ENCODE measurements around the gene MYF5.
"Not testable (repeated sequence)": the region's sequence is repeated elsewhere in the genome, so short reads cannot be mapped to it uniquely, and the experiment has no call there.

MYF5 gene

DNA sequence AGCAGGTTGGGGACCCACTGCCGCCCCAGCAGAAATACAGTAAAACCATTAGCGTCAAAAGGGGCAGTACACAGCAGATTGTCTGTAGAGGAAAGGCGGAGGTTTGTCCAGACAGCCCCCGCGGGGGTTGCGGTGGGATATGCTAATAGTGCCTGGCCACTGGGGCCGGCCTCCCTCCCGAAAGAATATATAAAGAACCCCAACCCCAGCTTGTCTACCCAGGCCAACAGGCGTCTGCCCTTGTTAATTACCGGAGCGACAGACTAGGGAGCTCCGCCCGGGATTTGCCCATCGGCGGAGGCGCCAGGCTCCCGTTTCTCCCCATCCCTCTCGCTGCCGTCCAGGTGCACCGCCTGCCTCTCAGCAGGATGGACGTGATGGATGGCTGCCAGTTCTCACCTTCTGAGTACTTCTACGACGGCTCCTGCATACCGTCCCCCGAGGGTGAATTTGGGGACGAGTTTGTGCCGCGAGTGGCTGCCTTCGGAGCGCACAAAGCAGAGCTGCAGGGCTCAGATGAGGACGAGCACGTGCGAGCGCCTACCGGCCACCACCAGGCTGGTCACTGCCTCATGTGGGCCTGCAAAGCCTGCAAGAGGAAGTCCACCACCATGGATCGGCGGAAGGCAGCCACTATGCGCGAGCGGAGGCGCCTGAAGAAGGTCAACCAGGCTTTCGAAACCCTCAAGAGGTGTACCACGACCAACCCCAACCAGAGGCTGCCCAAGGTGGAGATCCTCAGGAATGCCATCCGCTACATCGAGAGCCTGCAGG is at the start of gene MYF5:
Gene MYF5 (plus strand): TSS at position 217 of the 774 bp plus-strand sequence. CDS start 152 bp downstream, at position 369.
- DNase-seq (ENCODE audit: low read depth, low spot score) = no peak

GRCh38 chr12:80670214-80670613 is 46.5 kb upstream of the MYF5 start:
- DNase-seq (ENCODE audit: low read depth, low spot score) = no peak

DNA sequence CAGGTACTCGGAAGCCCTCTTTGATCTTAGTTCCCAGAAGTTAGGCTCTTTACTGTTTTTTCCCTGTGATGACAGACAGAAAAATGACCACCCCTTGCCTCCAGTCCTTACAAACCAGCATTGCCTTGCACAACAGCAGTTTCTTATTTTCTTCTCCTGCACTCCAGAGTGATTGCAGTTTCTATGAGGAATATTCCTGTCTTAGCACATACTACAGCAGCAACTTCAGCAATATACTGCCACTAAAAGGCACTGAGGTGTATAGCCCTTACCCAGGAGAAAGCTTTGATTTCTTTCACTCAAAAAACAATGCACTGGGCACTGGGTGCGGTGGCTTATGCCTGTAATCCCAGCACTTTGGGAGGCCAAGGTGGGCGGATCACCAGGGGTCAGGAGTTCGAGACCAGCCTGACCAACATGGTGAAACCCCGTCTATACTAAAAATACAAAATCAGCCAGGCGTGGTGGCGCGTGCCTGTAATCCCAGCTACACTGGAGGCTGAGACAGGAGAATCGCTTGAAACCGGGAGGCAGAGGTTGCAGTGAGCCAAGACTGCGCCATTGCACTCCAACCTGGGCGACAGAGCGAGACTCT is 40.6 kb upstream of the MYF5 start:
- DNase-seq (ENCODE audit: low read depth, low spot score) = not testable (repeated sequence)

DNA sequence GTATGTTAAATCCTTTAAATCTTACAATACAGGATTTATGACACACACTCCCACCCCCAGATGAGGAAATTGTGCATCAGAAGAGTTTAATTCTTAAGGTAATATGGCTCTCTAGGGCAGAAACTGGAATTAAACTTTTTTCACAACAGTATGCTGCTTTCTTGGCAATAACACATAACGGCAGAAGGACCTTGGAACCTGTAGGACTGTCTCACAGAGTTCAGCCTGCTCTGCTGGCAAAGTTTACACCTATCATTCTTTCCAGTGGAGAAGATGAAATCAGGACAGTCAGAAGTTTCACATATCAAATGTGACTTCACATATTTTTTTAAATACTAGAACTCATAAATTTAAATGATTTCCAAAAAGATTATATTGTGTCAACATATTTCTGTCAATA is 39.9 kb upstream of the MYF5 start:
- DNase-seq (ENCODE audit: low read depth, low spot score) = no peak

DNA sequence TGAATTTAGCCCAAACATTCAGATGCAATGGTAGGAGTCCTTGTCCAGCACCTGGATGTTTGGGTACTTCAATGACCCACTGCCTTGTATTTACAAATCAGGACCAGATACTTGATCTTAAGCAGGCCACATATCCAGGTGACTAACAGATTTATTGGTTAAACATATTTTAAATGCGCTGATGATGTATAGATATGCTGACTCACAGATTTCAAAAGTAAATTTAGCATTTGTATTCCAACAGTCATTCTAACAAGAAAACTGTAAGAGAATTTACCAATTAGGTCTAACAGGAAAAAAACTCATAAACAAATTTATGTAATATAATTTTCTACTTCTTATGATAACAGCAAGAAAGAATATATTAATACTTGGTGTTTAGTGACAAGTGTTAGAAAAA is 38.7 kb upstream of the MYF5 start:
- DNase-seq (ENCODE audit: low read depth, low spot score) = no peak

- DNase-seq (ENCODE audit: low read depth, low spot score) = no peak
Measured at GRCh38 chr12:80679346-80680131, 37.2 kb upstream of the MYF5 start.

DNA sequence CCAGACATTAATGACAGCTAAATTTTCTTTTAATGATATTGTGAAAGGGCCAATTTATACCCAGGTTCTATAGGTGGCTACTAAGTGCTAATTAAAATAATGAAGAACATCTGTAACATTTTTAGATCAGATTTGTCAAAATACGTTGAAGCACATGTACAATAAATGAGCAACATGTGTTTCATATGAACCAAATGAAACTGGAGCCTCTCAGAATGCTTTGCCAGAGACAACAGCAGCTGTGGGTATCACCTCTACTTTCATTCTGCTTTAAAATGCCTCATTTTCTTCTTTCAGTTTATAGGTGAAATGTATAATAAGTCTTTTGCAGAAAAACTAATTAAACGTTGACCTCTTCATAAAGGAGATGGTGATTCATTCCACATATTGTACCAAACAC is 35.4 kb upstream of the MYF5 start:
- no peak for DNase-seq (ENCODE audit: low read depth, low spot score)

DNA sequence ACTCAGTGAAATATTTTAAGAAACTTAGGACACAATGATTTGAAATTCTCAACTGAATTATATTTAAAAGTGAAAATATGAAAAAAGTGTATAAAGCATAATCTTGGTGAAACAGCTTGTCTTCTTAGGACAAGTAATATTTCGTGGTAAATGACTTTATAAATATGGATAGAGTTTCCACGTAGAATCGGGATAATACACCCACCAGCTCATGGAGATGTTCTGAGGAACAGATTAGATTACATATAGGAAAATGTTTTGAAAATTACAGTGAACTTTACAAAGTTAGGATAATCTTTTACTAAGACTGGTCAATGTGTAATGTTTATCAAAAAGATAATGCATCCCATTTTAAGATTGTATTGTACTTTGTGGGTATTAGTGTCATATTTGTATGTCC is 34.9 kb upstream of the MYF5 start:
- DNase-seq (ENCODE audit: low read depth, low spot score) = no peak

- no peak for DNase-seq (ENCODE audit: low read depth, low spot score)
Measured at GRCh38 chr12:80684077-80684495, 32.6 kb upstream of the MYF5 start.

GRCh38 chr12:80690090-80690489 is 26.6 kb upstream of the MYF5 start:
- DNase-seq (ENCODE audit: low read depth, low spot score) = no peak

DNA sequence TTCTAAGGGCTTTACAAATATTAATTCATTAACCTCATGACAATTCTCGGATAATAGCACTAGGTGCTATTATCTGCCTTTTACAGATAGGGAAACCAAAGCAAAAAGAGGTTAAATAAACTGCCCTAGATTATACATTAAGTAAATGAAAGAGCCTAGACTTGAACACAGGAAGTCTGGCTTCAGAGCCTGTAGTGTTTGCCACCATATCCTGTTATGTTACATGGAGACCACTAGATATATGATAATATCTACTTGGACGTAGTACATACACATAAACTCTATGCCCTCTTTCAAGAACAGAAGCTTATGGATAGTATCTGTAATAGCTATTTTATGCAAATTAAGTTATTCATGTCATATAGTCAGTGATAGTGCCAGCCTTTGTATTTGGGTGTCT is 26.2 kb upstream of the MYF5 start:
- DNase-seq (ENCODE audit: low read depth, low spot score) = no peak

DNA sequence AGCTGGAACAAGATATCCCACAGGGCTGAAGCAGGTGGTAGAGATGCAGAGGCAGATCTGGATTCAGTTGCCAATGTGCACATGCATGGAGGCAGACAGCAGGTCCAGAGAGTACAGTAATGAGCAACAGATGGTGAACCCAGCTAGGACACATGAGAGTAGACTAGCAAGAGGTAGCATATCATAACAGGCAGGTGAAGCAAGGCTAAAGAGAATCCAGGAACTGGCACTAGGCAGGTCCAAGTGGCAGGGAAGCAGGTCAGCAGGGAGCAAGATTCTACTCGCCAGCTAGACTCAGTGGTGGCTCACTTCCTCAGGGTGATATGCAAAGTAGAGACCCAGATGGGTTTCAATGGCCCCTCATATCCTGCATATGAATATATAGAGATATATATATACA is 24.6 kb upstream of the MYF5 start:
- DNase-seq (ENCODE audit: low read depth, low spot score) = no peak

GRCh38 chr12:80697270-80697887 is 19.3 kb upstream of the MYF5 start:
- DNase-seq (ENCODE audit: low read depth, low spot score) = no peak

DNA sequence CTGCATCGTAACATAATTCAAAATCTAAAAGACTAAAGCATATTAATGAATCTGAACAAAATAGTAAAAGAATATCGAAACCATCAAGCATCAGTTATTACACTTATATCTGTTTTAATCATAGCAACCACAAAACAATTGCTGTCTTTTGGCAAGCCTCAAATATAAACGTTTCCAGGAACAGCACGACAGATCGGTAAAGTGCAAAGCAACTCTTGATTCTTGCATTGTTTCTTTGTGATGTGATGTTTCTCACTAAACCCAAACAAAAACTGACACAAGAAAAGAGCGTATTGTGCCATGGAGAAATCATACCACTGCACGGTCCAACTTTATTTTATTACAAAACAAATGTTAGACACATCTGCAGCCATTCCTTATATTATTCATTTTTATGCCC is 18.5 kb upstream of the MYF5 start:
- DNase-seq (ENCODE audit: low read depth, low spot score) = no peak

DNA sequence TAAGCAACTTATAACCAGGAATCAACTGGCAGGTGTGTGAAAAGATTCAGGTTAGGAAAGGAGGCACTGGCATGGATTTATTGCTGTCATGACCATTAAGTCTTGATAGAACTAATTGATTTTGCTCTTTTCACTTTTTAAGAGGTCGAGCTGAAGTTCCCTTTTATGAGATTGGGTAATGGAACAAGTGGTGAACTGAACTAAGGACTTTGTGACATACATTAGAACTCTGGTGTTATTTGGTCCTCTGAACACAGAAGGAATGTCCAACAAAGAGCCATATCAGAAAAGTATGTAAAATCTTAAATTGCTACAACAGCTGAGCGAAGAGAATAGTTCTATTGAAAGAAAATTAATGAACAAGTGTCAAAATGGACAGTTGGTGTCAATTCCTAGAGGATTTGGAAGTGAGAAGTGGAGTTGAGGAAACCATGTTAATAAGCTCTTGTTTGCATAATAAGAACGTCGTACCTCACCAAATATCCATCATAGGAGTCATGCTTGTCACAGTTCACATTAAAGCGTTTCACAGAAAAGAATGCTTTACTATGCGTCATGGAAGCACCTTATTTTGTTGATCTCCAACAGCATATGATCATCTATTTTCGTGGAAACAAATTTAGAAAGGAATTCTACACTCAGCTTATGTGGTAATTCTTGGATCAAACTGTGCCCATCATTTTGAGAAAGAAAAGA is 17.7 kb upstream of the MYF5 start:
- no peak for DNase-seq (ENCODE audit: low read depth, low spot score)

DNA sequence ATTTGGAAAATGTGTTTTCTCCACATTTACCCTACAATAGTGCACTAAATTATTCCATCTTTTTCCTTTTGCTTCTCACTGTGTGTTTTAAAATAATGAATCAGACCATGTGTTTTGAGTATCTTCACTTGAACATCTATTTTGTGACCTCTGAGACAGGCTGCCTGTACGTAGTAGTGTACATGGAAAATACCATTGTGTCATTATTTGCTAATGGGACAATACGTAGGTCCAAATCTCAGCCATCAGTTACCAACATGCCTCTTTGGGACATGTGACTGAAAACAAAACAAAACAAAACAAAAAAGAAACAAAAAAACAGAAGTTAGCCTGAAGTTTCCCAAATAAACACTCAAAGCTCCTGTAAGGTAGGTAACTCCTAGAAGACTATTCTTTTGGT is 16.4 kb upstream of the MYF5 start:
- no peak for DNase-seq (ENCODE audit: low read depth, low spot score)

DNA sequence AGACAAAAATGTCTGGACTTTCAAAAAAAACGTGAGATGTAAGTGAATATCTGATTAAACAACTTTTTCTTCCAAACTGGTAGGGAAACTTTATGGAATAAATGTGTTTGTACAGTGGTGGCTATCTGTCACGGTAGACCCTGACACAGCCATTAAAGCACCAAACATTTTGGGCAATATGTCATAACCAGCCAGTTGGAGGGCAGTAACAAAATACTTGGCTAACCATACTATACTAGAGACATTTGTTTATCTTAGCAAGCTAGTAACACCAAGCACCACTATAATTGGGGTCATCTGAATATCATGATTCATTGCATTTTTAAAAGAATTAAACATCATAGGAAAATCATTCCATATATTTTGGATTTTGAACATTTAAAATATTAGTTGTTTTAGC is 15.3 kb upstream of the MYF5 start:
- DNase-seq (ENCODE audit: low read depth, low spot score) = no peak

DNA sequence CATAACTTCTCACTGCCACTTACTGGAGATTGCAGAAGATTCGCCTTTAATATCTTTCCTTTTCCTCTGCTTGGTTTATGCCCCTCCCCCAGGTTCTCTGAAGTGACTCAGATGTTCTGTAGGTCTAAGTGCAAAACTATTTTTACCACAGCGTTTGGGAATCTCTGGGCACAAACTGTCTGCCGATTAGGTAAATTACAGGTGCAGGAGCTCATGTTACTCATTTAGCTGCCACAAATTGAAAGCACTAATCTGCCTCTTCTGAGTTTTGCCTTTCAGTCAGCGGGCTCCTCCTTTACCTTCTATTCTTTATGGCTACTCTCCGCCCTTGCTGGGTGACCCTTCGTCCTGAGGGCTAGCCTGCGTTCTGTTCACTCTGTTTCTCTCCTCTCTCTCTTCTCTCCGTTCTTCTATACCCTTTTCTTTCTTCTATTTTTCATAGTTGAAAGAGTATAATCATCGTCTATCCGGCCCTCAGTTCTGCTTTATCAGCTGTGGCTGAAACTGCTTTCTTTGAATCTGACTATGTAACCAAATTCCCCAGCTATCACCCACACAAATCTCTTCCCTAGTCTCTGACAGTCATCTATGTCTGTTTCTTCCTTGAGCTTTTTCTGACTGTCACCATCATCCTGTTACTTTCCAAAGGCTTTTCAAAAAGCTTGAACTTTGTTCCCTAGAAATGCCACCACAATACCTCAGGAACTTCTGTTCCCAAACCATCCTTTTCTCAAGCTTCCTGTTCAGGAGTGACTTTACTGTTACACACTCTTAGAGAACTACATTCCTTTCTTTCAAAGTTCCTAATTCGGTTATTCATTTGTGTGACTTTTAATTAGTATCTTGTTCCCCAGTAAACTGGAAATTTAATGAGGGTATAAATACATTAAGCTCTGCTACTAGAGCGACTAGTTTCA is 13.6 kb upstream of the MYF5 start:
- peak; percentile 9 for DNase-seq (ENCODE audit: low read depth, low spot score)

GRCh38 chr12:80704420-80704819 is 12.3 kb upstream of the MYF5 start:
- no peak for DNase-seq (ENCODE audit: low read depth, low spot score)

- no peak for DNase-seq (ENCODE audit: low read depth, low spot score)
Measured at GRCh38 chr12:80707126-80707829, 9.4 kb upstream of the MYF5 start, which contains the start of gene MYF6. Gene MYF6, plus strand, starts transcription at chr12:80707634. Its CDS starts 86 bp downstream, at chr12:80707720.
